ENCODE data around the gene ZNF385C.

ZNF385C gene

DNA sequence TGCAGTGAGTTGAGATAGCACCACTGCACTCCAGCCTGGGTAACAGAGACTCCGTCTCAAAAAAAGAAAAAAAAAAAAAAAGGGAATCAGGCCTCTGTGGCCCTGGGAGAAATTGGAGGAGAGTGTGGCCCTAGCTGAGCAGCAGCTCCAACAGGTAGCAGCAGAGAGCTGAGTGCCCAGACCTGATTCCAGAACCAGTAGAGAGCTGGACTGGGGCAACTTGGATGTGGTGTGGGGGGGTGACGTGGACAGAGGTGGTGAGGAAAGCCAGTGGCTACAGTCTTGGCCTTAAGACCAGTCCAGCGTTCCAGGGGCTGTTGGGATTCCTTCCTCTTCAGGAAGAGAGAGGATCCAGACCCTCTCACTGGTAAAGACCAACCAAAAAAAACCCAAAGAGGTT is 26.0 kb upstream of the ZNF385C start:
- DNase-seq (ENCODE audit: low read depth) = no peak

GRCh38 chr17:42122371-42123303 is 24.4 kb upstream of the ZNF385C start, which contains the start of gene HSPB9:
Gene HSPB9, plus strand, starts transcription at chr17:42122804. Its CDS starts 47 bp downstream, at chr17:42122851.
- DNase-seq (ENCODE audit: low read depth) = no peak

DNA sequence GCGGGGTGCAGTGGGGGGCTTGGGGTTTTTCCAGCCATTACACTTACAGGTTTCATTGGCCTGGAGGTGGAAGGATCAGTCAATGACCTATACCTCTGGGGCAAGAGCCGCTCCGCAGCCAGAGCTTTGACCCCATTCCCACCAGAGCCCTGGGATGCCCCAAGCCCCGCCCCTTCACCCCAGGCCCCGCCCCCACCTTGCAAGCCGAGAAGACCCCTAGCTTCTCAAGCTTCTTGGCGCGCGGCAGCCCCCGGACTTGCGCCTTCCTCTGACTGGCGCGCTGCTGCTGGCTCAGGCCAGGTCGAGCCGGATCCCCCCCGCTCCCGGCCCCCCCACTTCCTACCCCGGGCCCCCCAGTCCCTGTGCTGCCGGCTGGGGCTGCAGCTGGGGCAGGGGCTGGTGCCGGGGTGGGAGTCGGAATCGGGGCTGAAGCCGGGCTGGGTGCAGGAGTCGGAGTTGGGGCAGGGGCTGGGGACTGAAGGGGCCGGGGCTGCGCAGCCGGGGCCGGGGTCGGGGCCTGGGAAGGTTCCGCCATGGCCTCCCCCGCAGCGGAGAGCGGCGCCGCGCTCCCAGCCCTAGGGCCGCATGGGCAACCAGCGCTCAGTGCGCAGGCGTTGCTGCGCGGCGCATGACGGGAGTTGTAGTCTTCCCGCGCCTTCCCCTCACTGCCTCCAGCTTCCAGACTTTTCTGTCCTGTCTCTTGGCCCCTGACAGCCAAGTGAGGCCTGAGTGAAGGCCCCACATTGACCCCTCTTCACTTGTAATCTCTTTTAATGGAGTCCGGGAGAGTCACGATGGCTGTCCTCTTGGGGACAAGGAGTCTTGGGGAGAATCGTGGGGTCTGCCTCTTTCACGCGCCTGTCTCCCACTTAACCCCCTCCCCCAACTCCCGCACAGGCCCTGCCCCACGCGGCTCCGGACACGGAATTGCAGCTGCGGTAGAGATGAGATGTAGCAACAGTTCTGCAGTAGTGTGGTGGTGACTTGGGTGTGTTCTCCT is 22.8 kb upstream of the ZNF385C start, which contains the start of gene KAT2A:
KAT2A (minus strand) TSS at position 598 of the 1,000 bp plus-strand sequence; CDS start at position 535, 63 bp downstream.
- DNase-seq (ENCODE audit: low read depth) = peak; percentile 66

DNA sequence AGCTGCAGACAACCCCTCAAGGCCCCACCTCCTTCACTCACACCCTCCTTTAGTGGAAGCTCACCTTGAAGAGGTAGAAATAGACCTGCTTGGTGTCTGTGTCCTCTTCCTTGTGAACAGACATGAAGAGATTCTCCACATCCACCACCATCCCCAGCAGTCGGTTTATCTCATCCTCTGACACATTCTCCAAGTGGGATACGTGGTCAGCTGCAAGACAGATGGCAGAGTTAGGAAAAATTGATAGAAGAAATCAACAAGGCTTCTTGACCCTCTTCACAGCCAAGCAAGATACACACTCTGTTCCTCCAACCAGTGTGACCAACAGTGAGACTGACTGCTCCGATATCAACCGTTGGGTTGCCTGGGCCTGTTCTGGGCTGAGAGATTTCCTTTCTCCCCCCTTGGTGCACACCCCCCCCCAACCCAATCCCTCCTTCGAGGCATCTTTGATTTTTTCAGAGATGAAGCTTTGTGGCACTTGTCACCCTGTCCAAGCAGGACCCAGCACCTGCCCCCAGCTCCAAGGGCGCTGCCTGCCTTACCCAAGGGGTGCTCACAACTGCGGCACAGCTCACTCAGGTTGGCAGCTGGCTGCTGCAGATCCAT is 22.0 kb upstream of the ZNF385C start:
- no peak for DNase-seq (ENCODE audit: low read depth)

DNA sequence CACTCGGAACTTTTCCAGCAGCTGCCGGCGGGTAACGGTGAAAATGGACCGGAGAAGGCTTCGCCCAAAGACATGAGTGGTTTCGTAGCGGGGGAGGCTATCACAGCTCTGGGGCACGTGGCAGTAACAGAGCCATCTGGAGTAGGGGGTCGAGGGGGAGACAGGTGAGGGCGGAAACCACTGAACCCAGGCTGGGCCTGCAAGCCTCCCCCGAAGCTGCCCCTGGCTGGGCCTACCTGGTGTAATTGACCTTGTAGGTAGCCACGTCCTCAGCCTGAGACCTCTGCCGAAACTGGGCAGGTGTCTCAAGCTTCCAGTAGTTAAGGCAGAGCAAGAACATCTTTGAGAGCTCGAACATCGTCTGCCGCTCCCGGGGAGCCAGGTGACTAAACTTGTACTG is 21.0 kb upstream of the ZNF385C start:
- no peak for DNase-seq (ENCODE audit: low read depth)

GRCh38 chr17:42118545-42118944 is 20.3 kb upstream of the ZNF385C start:
- DNase-seq (ENCODE audit: low read depth) = no peak

DNA sequence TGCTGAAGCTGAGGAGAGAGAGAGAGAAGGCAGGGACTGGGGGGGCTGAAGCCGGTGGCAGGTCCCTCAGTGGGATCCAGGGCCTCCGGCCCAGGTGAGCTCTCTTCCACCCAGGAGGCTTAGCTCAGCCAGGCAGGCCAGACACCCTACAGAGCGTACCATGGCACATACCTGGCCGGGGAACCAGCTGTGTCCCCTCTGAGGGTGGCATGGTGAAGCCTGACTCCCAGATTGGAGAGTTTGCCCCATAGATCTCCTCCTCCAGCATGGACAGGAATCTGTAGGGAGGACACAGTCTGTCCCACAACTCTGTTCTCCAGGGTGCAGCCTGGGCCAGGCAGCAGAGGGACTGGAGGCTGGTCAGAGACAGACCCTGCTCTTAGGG is 19.8 kb upstream of the ZNF385C start:
- DNase-seq (ENCODE audit: low read depth) = no peak

GRCh38 chr17:42117397-42118125 is 19.3 kb upstream of the ZNF385C start:
- DNase-seq (ENCODE audit: low read depth) = no peak

- DNase-seq (ENCODE audit: low read depth) = no peak
Observed at GRCh38 chr17:42116705-42117396, 18.6 kb upstream of the ZNF385C start.

GRCh38 chr17:42114118-42114517 is 15.8 kb upstream of the ZNF385C start:
- no peak for DNase-seq (ENCODE audit: low read depth)

DNA sequence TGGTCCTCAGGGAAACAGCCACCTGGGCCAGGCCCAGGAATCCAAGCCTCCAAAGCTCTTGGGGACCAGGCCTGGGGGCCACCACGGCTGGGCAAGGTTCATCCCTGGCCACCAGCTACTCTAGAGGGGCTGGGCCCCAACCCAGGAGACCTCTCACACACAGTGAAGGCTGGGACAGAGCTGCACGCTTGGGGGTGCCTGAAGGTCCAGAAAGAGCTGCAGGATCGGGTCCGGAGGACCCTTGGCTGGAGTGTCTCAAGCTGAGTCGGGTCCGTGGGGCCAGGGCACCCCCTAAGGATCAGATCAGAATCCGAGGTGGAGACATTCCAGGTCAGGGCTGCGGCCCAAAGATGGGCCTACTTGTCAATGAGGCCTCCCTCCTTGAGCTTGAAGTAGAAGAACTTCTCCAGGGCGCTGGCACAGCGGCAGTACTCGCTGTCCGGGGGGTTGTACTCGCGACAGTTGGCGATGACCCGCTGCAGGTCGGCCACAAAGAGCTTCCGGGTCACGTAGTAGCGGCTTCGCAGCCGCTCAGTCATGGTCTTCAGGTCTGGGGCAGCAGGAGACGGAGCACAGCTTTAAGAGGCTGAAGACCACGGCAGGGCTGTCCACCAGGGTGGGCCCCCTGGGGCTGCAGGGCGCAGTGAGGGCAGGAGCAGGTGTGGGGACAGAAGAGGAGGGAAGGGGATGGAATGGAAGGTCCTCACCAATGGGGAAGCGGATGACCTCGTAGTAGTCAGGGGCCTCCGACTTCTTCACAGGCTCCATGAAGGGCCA is 15.2 kb upstream of the ZNF385C start:
- DNase-seq (ENCODE audit: low read depth) = no peak

GRCh38 chr17:42112552-42113176 is 14.4 kb upstream of the ZNF385C start, which contains the start of gene DHX58:
Gene DHX58, minus strand, starts transcription at chr17:42112714. Its CDS starts 822 bp downstream, at chr17:42111892.
- DNase-seq (ENCODE audit: low read depth) = peak; percentile 60

- DNase-seq (ENCODE audit: low read depth) = no peak
Observed at GRCh38 chr17:42111871-42112551, 13.7 kb upstream of the ZNF385C start.

GRCh38 chr17:42111265-42111636 is 13.0 kb upstream of the ZNF385C start:
- no peak for DNase-seq (ENCODE audit: low read depth)

GRCh38 chr17:42110301-42111264 is 12.3 kb upstream of the ZNF385C start:
- DNase-seq (ENCODE audit: low read depth) = no peak

DNA sequence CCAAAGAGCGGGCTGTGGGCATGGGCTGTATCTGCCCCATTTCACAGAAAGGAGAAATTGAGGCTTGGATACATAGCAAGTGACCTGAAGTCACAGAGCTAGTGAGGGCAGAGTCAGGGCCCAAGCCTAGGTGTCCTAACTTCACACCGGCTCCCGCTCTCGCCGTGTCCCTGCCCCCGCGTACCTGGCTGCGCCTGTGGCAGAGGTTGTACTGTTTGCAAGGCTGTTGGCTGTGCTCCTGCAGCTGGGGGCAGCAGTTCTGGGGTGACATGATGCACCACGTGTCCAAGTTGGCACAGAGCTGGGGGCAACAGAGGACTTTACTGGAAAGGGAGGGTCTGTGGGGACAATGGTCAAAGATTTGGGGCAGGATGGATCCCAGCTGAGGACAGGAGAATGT is 10.8 kb upstream of the ZNF385C start:
- DNase-seq (ENCODE audit: low read depth) = no peak
